ENCODE data around the gene SLC46A2. TPM values are rescaled to one million over a fixed set of nuclear protein-coding genes. Genes with fewer than 3 reads are reported as not detected.

SLC46A2 gene
- polyA plus RNA-seq, 1 donor (not counting 4 experiments of a cell fraction or from before 2014, with no cell fraction given): not detected

DNA sequence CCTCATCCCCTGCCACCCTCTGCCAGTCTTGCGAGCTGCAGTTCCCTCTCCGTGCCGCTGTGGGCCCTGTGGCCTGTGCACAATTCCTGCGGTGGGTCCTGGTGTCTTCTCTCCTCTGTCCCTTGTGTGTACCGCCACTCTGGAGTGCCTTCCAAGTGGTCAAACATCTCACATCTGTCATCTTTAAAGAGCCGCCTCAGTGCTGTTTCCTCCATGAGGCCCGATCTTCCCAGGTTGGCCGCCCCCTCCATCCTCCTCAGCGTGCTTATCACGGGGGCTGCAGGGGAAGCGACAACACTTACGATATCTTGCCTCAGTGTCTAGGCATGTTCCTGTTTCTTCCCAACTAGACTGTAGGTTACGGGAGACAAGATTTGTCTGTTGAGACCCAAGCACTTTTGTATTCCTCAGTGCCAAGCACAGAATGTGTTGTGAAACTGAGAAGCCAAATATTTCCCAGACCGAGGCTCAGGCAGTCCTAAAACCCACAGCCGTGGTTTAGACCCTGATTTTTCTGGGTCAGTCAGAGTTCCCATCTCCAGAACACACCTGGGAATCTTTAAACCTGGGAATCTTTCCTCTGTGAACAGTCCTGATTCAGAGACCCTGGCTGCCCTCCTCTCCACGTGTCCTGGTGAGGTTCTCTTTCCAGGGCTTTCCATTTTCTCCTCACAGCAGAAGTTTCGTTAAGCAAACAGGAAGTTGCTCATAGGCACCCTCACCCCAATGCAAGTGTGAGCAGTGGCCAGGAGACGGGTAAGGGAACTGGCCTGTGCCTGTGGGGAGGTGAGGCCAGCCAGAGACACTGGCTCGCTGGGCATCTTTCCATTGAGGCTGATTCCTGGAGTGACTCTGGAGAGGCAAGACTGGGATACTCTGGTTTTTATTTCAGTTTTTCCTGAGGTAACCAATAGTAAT is 28.8 kb downstream of the SLC46A2 start:
- H3K9ac ChIP-seq (ENCODE audit: control insufficient read depth, extremely low read depth, insufficient read depth, low read length): no peak overlapping the region
- H3K79me2 ChIP-seq (ENCODE audit: control insufficient read depth, insufficient read depth, low read length): no peaks in the 10 kb centered on the region
- H2AFZ ChIP-seq (ENCODE audit: control insufficient read depth, low read length): no peak overlapping the region
- H4K20me1 ChIP-seq (ENCODE audit: control insufficient read depth, extremely low read depth, insufficient read depth, low read length): no peaks in the 10 kb centered on the region
- no peaks in the 10 kb centered on the region for H3K4me1 ChIP-seq (ENCODE audit: control insufficient read depth, extremely low read depth, insufficient read depth, low read length)
- H3K27me3 ChIP-seq (ENCODE audit: control insufficient read depth, extremely low read depth, insufficient read depth, low read length): no peaks in the 10 kb centered on the region
- no peaks in the 10 kb centered on the region for H3K9me3 ChIP-seq (ENCODE audit: control insufficient read depth, low read depth, low read length)
- no peaks in the 10 kb centered on the region for H3K9me1 ChIP-seq (ENCODE audit: control insufficient read depth, extremely low read depth, insufficient read depth, low read length)
- DNase-seq (ENCODE audit: low read depth, low spot score) (no peak), FAIRE-seq (no peak)
- H3K4me2 ChIP-seq (ENCODE audit: control insufficient read depth, extremely low read depth, insufficient read depth, low read depth, low read length): no peak overlapping the region
- dilution Hi-C loops (cut with MboI; ENCODE audit: extremely low pct_ligation_motif_present, low sequenced_read_pairs): no loop called here
- no peak overlapping the region for H3K4me3 ChIP-seq (ENCODE audit: control insufficient read depth in 2 of 3, extremely low read depth in 1 of 3, insufficient read depth in 2 of 3, low read depth in 1 of 3, low read length in 3 of 3)
- H3K27ac ChIP-seq (ENCODE audit: control insufficient read depth, insufficient read depth, low read length): no peak overlapping the region
- TF ChIP-seq EZH2 (IDR thresholded peaks at IDR 0.05; ENCODE audit: low read length): no peak
- TF ChIP-seq, protein P1, sequence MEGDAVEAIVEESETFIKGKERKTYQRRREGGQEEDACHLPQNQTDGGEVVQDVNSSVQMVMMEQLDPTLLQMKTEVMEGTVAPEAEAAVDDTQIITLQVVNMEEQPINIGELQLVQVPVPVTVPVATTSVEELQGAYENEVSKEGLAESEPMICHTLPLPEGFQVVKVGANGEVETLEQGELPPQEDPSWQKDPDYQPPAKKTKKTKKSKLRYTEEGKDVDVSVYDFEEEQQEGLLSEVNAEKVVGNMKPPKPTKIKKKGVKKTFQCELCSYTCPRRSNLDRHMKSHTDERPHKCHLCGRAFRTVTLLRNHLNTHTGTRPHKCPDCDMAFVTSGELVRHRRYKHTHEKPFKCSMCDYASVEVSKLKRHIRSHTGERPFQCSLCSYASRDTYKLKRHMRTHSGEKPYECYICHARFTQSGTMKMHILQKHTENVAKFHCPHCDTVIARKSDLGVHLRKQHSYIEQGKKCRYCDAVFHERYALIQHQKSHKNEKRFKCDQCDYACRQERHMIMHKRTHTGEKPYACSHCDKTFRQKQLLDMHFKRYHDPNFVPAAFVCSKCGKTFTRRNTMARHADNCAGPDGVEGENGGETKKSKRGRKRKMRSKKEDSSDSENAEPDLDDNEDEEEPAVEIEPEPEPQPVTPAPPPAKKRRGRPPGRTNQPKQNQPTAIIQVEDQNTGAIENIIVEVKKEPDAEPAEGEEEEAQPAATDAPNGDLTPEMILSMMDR (optimal IDR thresholded peaks at IDR 0.05 in 1 of 3, IDR thresholded peaks at IDR 0.05 in 1 of 3, conservative IDR thresholded peaks at IDR 0.05 in 1 of 3; ENCODE audit: extremely low read depth in 1 of 3, insufficient read depth in 2 of 3, low read length in 3 of 3): no peak
- H3K36me3 ChIP-seq (ENCODE audit: control insufficient read depth in 2 of 2, extremely low read depth in 1 of 2, insufficient read depth in 2 of 2, low read length in 2 of 2): peaks cover 0 to 6% of the 10 kb centered on the region in 2 experiments

DNA sequence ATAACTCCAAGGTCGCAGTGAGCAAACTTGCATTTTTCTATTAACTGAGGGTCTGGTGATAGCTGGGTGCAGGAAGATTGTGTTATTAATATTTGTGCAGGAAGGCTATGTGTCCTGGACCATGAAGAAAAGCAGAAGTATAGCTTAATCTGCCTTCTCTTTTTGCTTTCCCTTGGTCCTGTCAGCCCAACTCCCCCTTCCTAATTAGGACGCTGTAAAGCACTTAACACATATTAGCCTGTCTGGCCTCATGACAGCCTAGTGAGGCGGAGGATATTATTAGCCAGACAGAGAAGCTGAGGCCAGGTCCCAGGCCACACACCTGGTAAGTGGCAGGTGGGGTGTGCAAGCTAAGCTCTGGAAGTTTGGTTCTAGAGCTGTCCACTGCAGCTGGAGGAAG is 29.5 kb downstream of the SLC46A2 start:
- Histone ChIP-seq H3K4me1 (ENCODE audit: control insufficient read depth, extremely low read depth, insufficient read depth, low read length) (no peaks in the 10 kb centered on the region), H4K20me1 (ENCODE audit: control insufficient read depth, extremely low read depth, insufficient read depth, low read length) (no peaks in the 10 kb centered on the region), H3K4me3 (ENCODE audit: control insufficient read depth in 2 of 3, extremely low read depth in 1 of 3, insufficient read depth in 2 of 3, low read depth in 1 of 3, low read length in 3 of 3) (no peak overlapping the region), H3K9ac (ENCODE audit: control insufficient read depth, extremely low read depth, insufficient read depth, low read length) (no peak overlapping the region), H3K9me1 (ENCODE audit: control insufficient read depth, extremely low read depth, insufficient read depth, low read length) (no peaks in the 10 kb centered on the region), H3K27ac (ENCODE audit: control insufficient read depth, insufficient read depth, low read length) (no peak overlapping the region), H3K27me3 (ENCODE audit: control insufficient read depth, extremely low read depth, insufficient read depth, low read length) (no peaks in the 10 kb centered on the region), H2AFZ (ENCODE audit: control insufficient read depth, low read length) (no peak overlapping the region), H3K79me2 (ENCODE audit: control insufficient read depth, insufficient read depth, low read length) (no peaks in the 10 kb centered on the region), H3K9me3 (ENCODE audit: control insufficient read depth, low read depth, low read length) (no peaks in the 10 kb centered on the region), H3K4me2 (ENCODE audit: control insufficient read depth, extremely low read depth, insufficient read depth, low read depth, low read length) (no peak overlapping the region), H3K36me3 (ENCODE audit: control insufficient read depth in 2 of 2, extremely low read depth in 1 of 2, insufficient read depth in 2 of 2, low read length in 2 of 2) (peaks cover 0 to 8% of the 10 kb centered on the region in 2 experiments)
- dilution Hi-C loops (cut with MboI; ENCODE audit: extremely low pct_ligation_motif_present, low sequenced_read_pairs): no loop called here
- FAIRE-seq: no peak
- DNase-seq (ENCODE audit: low read depth, low spot score): no peak
- no peak for TF ChIP-seq EZH2 (IDR thresholded peaks at IDR 0.05; ENCODE audit: low read length)
- TF ChIP-seq, protein P1 (optimal IDR thresholded peaks at IDR 0.05 in 1 of 3, IDR thresholded peaks at IDR 0.05 in 1 of 3, conservative IDR thresholded peaks at IDR 0.05 in 1 of 3; ENCODE audit: extremely low read depth in 1 of 3, insufficient read depth in 2 of 3, low read length in 3 of 3): no peak

Measured in keratinocyte (primary cell).